GM21825 (cell line): ENCODE measurements around the gene CTSE.
"Not testable (repeated sequence)": the region's sequence is repeated elsewhere in the genome, so short reads cannot be mapped to it uniquely, and the experiment has no call there.

Experiments used
- ATAC-seq: cut with Tn5 transposase; IDR thresholded peaks from one replicate; pipeline ENCODE4 v1.9.1; 2021; ENCODE audit warnings: mild to moderate bottlenecking, moderate library complexity; ENCODE audit not compliant: unreplicated experiment

CTSE gene

GRCh38 chr1:206023695-206024094, at the start of gene CTSE:
TSS of gene CTSE (minus strand) at chr1:206023895. CDS start at chr1:206023791, 104 bp downstream.
- ATAC-seq: no peak

- ATAC-seq: no peak
Measured at GRCh38 chr1:206070627-206071304, 47.1 kb upstream of the CTSE start.

- no peak for ATAC-seq
Measured at GRCh38 chr1:206068314-206068713, 44.6 kb upstream of the CTSE start.

GRCh38 chr1:206067486-206068227, 44.0 kb upstream of the CTSE start:
- peak; percentile 58 for ATAC-seq

- ATAC-seq: no peak
Measured at GRCh38 chr1:206066479-206067171, 42.9 kb upstream of the CTSE start.

- no peak for ATAC-seq
Measured at GRCh38 chr1:206065547-206066145, 42.0 kb upstream of the CTSE start.

GRCh38 chr1:206064501-206064900, 40.8 kb upstream of the CTSE start:
- not testable (repeated sequence) for ATAC-seq

GRCh38 chr1:206064001-206064400, 40.3 kb upstream of the CTSE start:
- ATAC-seq: not testable (repeated sequence)

- ATAC-seq: no peak
Measured at GRCh38 chr1:206062464-206062863, 38.8 kb upstream of the CTSE start.

GRCh38 chr1:206060844-206061243, 37.1 kb upstream of the CTSE start:
- ATAC-seq: no peak

- ATAC-seq: no peak
Measured at GRCh38 chr1:206059355-206059915, 35.7 kb upstream of the CTSE start.

- no peak for ATAC-seq
Measured at GRCh38 chr1:206058927-206059292, 35.2 kb upstream of the CTSE start.

- ATAC-seq: not testable (repeated sequence)
Measured at GRCh38 chr1:206058289-206058926, 34.7 kb upstream of the CTSE start.

- ATAC-seq: not testable (repeated sequence)
Measured at GRCh38 chr1:206055639-206056323, 32.1 kb upstream of the CTSE start.

- not testable (repeated sequence) for ATAC-seq
Measured at GRCh38 chr1:206055069-206055625, 31.5 kb upstream of the CTSE start.

- ATAC-seq: not testable (repeated sequence)
Measured at GRCh38 chr1:206053616-206054015, 29.9 kb upstream of the CTSE start.

- not testable (repeated sequence) for ATAC-seq
Measured at GRCh38 chr1:206052919-206053610, 29.4 kb upstream of the CTSE start, which contains the start of gene RHEX. TSS of gene RHEX (plus strand) at chr1:206053173. CDS start at chr1:206097829, 44,656 bp downstream.

GRCh38 chr1:206052231-206052865, 28.7 kb upstream of the CTSE start:
- not testable (repeated sequence) for ATAC-seq
